Epithelial cell of prostate (primary cell): Measurements from ENCODE around the gene FGF2.
"Not testable (repeated sequence)": the region's sequence is repeated elsewhere in the genome, so short reads cannot be mapped to it uniquely, and the experiment has no call there.

Experiments used
- DNase-seq: peaks from one replicate; pipeline ENCODE4 v3.0.0-alpha.2; 2011; ENCODE audit warnings: low read depth, low spot score
- H3K27ac ChIP-seq: fragments of 450-650 bp; 2 replicates; pipeline ENCODE4 v1.5.1; 2017; ENCODE audit warnings: mild to moderate bottlenecking

FGF2 gene

DNA sequence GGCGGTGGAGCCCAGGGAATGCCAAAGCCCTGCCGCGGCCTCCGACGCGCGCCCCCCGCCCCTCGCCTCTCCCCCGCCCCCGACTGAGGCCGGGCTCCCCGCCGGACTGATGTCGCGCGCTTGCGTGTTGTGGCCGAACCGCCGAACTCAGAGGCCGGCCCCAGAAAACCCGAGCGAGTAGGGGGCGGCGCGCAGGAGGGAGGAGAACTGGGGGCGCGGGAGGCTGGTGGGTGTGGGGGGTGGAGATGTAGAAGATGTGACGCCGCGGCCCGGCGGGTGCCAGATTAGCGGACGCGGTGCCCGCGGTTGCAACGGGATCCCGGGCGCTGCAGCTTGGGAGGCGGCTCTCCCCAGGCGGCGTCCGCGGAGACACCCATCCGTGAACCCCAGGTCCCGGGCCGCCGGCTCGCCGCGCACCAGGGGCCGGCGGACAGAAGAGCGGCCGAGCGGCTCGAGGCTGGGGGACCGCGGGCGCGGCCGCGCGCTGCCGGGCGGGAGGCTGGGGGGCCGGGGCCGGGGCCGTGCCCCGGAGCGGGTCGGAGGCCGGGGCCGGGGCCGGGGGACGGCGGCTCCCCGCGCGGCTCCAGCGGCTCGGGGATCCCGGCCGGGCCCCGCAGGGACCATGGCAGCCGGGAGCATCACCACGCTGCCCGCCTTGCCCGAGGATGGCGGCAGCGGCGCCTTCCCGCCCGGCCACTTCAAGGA, at the start of gene FGF2:
FGF2 (plus strand) TSS at position 279 of the 705 bp plus-strand sequence; CDS start at position 623, 344 bp downstream.
- DNase-seq: no peak
- H3K27ac ChIP-seq: peak within 1 kb of the TSS; percentile 19

GRCh38 chr4:122776916-122777315, 49.7 kb upstream of the FGF2 start:
- peak; percentile 16 for DNase-seq
- peak overlapping the region; percentile 62 for H3K27ac ChIP-seq

- H3K27ac ChIP-seq: peak overlapping the region; percentile 62
- no peak for DNase-seq
These were observed 48.6 kb upstream of the FGF2 start for GRCh38 chr4:122777846-122778673.

DNA sequence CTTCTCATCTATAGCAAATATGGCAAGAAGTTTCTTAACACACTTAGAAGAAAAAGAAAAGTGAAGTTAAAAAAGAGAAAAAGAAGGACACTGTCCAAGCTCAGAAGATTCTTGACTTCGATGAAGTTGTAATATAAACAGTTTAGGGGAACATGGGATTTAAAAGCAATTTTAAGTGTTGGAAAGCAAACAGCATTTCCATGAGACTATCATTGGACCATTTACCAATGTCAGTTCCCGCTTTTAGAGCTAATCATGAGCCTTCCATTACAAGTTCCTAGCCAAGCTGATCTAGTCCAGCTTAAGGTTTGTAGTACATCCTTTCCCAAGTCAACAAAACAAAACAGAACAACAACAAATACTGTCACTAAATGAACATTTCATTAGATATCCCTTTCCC, 45.1 kb upstream of the FGF2 start:
- no peak for DNase-seq
- no peak overlapping the region for H3K27ac ChIP-seq

DNA sequence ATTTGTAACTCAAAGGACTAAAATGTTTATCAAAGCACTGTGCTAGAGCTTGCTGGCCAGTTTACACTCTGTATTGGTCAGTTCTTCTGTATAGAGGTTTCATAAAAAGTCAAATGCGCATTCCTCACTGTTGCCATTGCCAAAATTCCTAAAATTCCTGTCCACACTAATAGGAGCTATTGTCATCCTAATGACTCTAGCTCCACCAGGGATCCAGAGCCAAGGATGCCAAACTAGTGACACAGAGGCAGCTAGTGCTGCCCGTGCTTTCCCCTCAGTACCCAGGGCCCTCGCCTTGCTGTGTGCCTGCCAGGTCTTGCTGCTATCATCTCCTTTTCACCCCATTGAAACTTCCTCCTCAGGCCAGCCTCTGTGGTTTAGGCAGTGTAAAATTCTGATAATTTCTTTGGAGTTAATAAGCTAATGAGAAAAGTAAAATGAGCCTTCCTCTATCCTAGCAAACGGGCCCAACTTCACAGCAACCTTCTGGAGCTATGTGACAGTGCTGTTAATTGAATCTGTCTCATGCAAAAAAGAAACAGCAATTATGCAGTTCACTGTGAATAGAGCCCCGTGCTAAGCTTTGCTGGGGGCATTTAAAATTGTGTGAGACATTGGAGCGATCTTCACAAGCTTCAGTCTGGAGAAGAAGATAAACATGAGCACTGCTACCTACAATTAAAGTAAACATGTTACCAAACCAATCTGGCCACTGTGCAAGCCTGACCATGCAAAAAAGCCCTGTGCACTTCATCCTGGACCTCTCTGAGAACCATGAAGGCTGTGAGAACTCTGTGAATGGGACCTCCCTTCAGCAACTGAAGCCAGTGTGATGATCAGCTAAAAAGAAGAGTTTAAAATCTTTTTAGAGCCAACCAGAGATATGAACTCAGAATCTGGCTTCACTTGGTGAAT, 43.1 kb upstream of the FGF2 start:
- H3K27ac ChIP-seq: peak overlapping the region; percentile 85
- peak; percentile 37 for DNase-seq

GRCh38 chr4:122784261-122784660, 42.4 kb upstream of the FGF2 start:
- peak overlapping the region; percentile 85 for H3K27ac ChIP-seq

GRCh38 chr4:122785099-122785498, 41.5 kb upstream of the FGF2 start:
- no peak for DNase-seq
- H3K27ac ChIP-seq: peak overlapping the region; percentile 85

More at GRCh38 chr4:122784261-122784660, 42.4 kb upstream of the FGF2 start:
- DNase-seq: no peak

DNA sequence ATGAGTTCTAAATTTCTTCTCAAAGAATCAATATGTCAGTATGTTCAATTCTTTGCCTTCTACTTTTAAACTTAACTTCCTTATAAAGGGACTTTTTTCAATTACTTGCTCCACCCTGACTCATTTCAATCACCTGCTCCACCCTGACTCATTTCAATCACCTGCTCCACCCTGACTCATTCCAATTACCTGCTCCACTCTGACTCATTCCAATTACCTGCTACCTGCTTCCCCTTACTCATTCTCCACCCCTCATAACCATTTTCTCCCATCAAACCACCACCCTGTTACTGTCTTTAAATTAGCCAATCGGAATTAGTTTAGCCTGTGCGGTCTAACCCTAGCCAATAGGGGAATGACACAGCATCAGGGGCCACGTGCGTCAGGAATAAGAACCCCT, 40.3 kb upstream of the FGF2 start:
- H3K27ac ChIP-seq: peak overlapping the region; percentile 85

GRCh38 chr4:122786920-122787319, 39.7 kb upstream of the FGF2 start:
- H3K27ac ChIP-seq: peak overlapping the region; percentile 85
- not testable (repeated sequence) for DNase-seq

More for the DNA sequence above, 40.3 kb upstream of the FGF2 start:
- peak; percentile 76 for DNase-seq

- H3K27ac ChIP-seq: no peak overlapping the region
- DNase-seq: no peak
These were observed 38.7 kb upstream of the FGF2 start for GRCh38 chr4:122787940-122788339.

GRCh38 chr4:122788935-122789334, 37.7 kb upstream of the FGF2 start:
- DNase-seq: no peak
- H3K27ac ChIP-seq: no peak overlapping the region

DNA sequence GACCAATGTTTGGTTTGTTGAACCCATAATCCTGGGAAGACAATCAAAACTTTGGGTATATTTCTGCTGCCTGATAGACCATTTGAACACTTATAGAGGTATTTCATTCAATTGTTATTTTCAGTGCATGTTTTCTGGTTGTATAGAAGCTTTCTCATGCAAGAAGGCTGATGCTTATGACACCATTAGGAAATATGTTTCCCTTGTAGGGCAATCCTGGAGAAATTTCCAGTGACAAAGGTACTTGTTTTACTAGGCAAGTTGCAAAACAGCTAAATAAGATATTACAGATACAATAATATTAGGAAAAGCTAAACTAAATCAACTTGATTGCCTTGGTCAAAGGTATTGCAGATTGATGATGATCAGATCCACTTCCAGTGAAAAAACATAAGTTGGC, 32.8 kb upstream of the FGF2 start:
- H3K27ac ChIP-seq: peak overlapping the region; percentile 18
- DNase-seq: no peak

DNA sequence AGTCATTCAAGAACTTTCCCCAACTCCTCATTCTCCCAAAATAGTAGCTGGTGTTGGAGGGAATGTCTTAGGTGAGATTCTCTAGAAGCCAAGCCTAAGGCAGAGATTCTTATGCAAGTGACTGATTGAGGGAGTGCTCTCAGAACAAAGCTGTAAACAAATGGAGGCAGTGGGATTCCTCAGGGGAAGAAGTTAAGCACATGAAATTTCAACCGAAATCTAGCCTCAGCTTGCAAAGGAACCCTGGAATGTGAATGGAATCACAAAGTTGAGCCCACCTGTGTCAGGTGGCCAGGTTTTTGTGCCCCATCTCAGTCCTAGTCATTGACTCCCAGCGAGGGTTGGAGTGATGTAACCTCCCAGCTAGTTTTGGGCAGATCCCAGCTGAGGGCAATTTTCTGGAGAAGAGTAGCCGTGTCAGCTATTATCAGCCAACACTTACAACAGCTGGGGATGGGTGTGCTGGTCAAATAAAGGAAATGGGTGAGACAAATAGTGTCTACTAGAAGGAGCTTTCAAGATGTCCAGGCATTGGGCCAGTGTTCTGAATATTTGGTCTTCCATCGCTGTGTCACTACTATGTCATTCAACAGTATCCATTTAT, 29.7 kb upstream of the FGF2 start:
- peak overlapping the region; percentile 83 for H3K27ac ChIP-seq
- no peak for DNase-seq

DNA sequence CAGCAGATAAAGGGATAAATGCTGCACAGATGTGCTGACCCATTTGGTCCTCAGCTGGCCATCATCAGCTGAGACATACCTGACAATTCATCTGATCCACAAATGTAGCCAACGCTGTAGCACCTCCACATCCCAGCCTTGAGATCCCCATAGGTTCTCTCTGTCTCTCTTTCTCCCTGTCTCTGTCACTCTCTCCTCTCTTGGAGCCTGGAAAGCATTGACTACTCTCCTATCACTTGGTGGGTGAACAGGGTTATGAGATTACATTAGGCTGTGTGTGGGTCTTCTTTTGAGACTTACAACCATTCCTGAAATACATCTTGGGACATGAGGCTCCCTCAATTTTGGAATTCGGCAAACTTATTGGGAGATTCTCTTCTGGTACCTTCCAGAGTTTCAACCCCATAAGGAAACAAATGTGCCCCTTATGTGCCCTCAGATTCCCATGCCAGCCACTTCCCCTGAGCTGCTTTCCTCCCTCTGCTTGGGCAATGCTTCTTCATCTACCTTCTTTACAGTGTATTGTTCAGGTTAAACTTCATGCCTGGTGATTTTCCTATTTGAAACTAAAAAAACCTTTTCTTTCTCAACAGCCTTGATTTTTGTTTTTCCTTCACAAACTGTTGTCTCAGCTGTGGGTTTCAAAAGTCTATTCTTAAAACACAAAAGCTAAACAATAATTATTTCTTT, 29.1 kb upstream of the FGF2 start:
- no peak for DNase-seq
- H3K27ac ChIP-seq: peak overlapping the region; percentile 83

DNA sequence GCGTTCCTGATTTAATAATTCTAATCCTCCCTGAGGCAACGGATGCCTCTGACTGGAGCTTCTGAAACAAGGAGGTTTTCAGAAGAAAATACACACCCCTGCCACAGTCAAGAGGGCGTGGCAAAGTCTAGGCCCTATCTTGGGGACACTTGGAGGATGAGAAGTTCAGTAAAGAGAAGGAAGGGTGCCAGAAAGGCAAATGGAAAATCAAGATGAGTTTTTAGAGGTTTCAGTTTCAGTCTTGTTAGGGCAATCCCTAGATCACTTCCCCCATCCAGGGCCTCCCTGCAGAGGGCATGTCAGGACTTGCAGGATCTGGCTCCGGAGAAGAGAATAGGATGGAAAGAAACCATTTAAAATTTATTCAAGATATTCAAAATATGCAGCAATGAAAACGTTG, 28.5 kb upstream of the FGF2 start:
- peak overlapping the region; percentile 83 for H3K27ac ChIP-seq
- DNase-seq: peak; percentile 69

- DNase-seq: no peak
- peak overlapping the region; percentile 83 for H3K27ac ChIP-seq
These were observed 27.7 kb upstream of the FGF2 start for GRCh38 chr4:122798917-122799316.

- DNase-seq: no peak
- no peak overlapping the region for H3K27ac ChIP-seq
These were observed 22.8 kb upstream of the FGF2 start for GRCh38 chr4:122803788-122804208.

GRCh38 chr4:122806981-122807679, 19.5 kb upstream of the FGF2 start:
- H3K27ac ChIP-seq: no peak overlapping the region

GRCh38 chr4:122810669-122811068, 16.0 kb upstream of the FGF2 start:
- DNase-seq: no peak
- H3K27ac ChIP-seq: no peak overlapping the region

More at GRCh38 chr4:122806981-122807679, 19.5 kb upstream of the FGF2 start:
- DNase-seq: no peak
